Peyer's patch (tissue), 4 donors: ENCODE data around the gene TBX1.
"Not testable (repeated sequence)": the region's sequence is repeated elsewhere in the genome, so short reads cannot be mapped to it uniquely, and the experiment has no call there.

Experiments
- CTCF ChIP-seq, 6 experiments: fragments of 450-650 bp in 4 of 6; fragments of 200-600 bp in 2 of 6; sonication (generic) in 1 of 6; IDR thresholded peaks; one replicate each; pipeline ENCODE4 v1.5.1; 2017 to 2019; ENCODE audit warnings: antibody characterized with exemption in 6 of 6, mild to moderate bottlenecking in 3 of 6, moderate library complexity in 1 of 6
- POLR2A ChIP-seq, 2 donors: fragments of 450-650 bp; IDR thresholded peaks; one replicate each; pipeline ENCODE4 v1.5.1; 2017; ENCODE audit warnings: antibody characterized with exemption in 2 of 2, mild to moderate bottlenecking in 2 of 2, moderate library complexity in 2 of 2

DNA sequence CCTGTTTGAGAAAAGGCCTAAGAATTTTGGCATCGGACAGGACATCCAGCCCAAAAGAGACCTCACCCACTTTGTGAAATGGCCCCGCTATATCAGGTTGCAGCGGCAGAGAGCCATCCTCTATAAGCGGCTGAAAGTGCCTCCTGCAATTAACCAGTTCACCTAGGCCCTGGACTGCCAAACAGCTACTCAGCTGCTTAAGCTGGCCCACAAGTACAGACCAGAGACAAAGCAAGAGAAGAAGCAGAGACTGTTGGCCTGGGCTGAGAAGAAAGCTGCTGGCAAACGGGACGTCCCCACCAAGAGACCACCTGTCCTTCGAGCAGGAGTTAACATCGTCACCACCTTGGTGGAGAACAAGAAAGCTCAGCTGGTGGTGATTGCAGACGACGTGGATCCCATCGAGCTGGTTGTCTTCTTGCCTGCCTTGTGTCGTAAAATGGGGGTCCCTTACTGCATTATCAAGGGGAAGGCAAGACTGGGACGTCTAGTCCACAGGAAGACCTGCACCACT is 31.9 kb downstream of the TBX1 start:
- TF ChIP-seq CTCF, POLR2A (IDR thresholded peaks at IDR 0.05): not testable (repeated sequence)
